Esophagus muscularis mucosa (tissue), 4 donors: Measurements from ENCODE around the gene TSHZ3. TPM values are rescaled to one million over a fixed set of nuclear protein-coding genes. Genes with fewer than 3 reads are reported as not detected.

Experiments used
- DNase-seq: peaks from one replicate; pipeline ENCODE4 v3.0.0-alpha.2; 2017; ENCODE audit errors: extremely low spot score
- H3K27ac ChIP-seq, 4 donors: fragments of 200-600 bp; sonication (generic); replicated peaks in 1 of 4; 1 replicate in 3 of 4; 2 replicates in 1 of 4; pipeline ENCODE4 v1.5.1; 2016 to 2019; ENCODE audit warnings: mild to moderate bottlenecking in 1 of 4
- H3K27me3 ChIP-seq, 4 donors: fragments of 200-600 bp; sonication (generic); one replicate each; pipeline versions ENCODE4 v1.5.1 to v1.6.0; 2016 to 2019
- H3K36me3 ChIP-seq, 4 donors: fragments of 200-600 bp; sonication (generic); one replicate each; pipeline ENCODE4 v1.5.1; 2016 to 2019
- H3K4me1 ChIP-seq, 4 donors: fragments of 200-600 bp; sonication (generic); one replicate each; pipeline ENCODE4 v1.5.1; 2016 to 2019
- H3K4me3 ChIP-seq, 4 donors: fragments of 200-600 bp; sonication (generic); 1 replicate in 2 of 4; 2 replicates in 2 of 4; pipeline ENCODE4 v1.5.1; 2016 to 2019; ENCODE audit warnings: mild to moderate bottlenecking in 4 of 4, moderate library complexity in 1 of 4
- H3K9me3 ChIP-seq, 4 donors: fragments of 200-600 bp; sonication (generic); 1 replicate in 3 of 4; 2 replicates in 1 of 4; pipeline ENCODE4 v1.5.1; 2016 to 2019
- CTCF ChIP-seq, 3 experiments: fragments of 200-600 bp in 2 of 3; fragments of 450-650 bp in 1 of 3; sonication (generic) in 2 of 3; IDR thresholded peaks; one replicate each; pipeline ENCODE4 v1.5.1; 2017 to 2019; ENCODE audit warnings: antibody characterized with exemption in 3 of 3, mild to moderate bottlenecking in 2 of 3, moderate library complexity in 1 of 3
- EP300 ChIP-seq: sonication (generic); formaldehyde crosslinking; IDR thresholded peaks from one replicate; pipeline ENCODE4 v1.6.1; 2017; ENCODE audit warnings: antibody characterized with exemption
- POLR2A ChIP-seq: fragments of 450-650 bp; IDR thresholded peaks from one replicate; pipeline ENCODE4 v1.6.1; 2017; ENCODE audit warnings: antibody characterized with exemption, moderate library complexity, mild to moderate bottlenecking, low read depth
- POLR2AphosphoS5 ChIP-seq, 2 donors: sonication (generic); formaldehyde crosslinking; IDR thresholded peaks; one replicate each; pipeline ENCODE4 v1.6.1; 2017; ENCODE audit warnings: antibody characterized with exemption in 2 of 2
- WGBS: methylation state at CpG from one replicate; pipeline ENCODE4 v1.1.5; 2018; 5-methylcytosine and 5-hydroxymethylcytosine counted together
- intact Hi-C: fragments of 100-400 bp; cut with DNase I; formaldehyde crosslinking; loops from one replicate; pipeline ENCODE4 v1.15.1; 2023
- total RNA-seq, 4 donors: library from RNA; depleted of rRNA; stranded (reverse); fragments of >200 nt; gene quantifications; one replicate each; pipeline versions ENCODE4 v1.1.0 to v1.2.1, GENCODE V29; 2016

The TSHZ3 gene
- total RNA-seq, 4 donors from 2014 or later = 17.1 to 45.5 (median 24.6) TPM

DNA sequence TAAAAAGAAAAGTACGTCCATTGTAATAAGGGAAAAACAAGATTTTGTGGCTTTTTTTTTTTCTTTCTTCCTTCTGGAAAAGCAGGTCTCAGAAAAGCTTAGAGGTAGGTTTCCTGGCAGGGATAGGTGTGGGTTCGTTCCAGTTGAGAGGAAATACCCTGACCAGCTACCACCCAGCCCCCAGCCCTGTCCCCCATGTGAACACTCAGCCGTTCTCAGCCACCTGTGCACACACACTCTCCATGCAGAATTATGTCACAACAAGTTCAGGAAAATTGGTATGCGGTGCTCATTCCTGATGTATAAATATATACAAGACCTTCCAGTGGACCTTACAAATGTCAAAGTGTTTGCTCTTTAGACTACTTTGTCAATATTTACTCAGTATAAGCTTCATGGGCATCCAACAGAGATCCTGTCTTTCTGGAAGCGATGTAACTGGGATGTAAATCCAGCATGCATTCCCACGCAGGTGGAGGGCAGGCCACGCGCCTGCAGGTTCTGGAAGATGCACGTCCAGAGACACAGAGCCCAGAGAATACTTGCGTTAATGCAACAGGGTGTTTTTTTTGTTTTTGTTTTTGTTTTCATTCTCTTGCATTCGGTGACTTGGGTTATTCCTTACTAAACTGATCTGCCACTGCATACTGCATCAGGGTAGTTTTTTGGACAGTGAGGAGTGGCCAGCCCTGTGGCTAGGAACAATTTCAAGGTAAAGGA, 68.8 kb downstream of the TSHZ3 start:
- WGBS = 86% methylated on average over 11 of the region's 11 CpGs
- no peak overlapping the region for H3K4me3 ChIP-seq
- H3K36me3 ChIP-seq = peaks cover 19 to 34% (median 29%) of the 10 kb centered on the region in 4 donors
- no peak overlapping the region for H3K27ac ChIP-seq
- no peaks in the 10 kb centered on the region for H3K9me3 ChIP-seq
- peaks cover 0 to 48% (median 31%) of the 10 kb centered on the region in 4 donors for H3K4me1 ChIP-seq
- intact Hi-C loops = no loop called here
- DNase-seq = no peak
- TF ChIP-seq POLR2AphosphoS5 (IDR thresholded peaks at IDR 0.05) = no peak
- TF ChIP-seq EP300 = no peak
- no peak for TF ChIP-seq CTCF (IDR thresholded peaks at IDR 0.05)
- no peak for TF ChIP-seq POLR2A
- H3K27me3 ChIP-seq = no peaks in the 10 kb centered on the region

- WGBS = 94% methylated on average over 16 of the region's 16 CpGs
- peaks cover 0 to 48% (median 41%) of the 10 kb centered on the region in 4 donors for H3K4me1 ChIP-seq
- no peak for TF ChIP-seq POLR2A
- TF ChIP-seq EP300 = no peak
- no peak for TF ChIP-seq CTCF (IDR thresholded peaks at IDR 0.05)
- no peak for TF ChIP-seq POLR2AphosphoS5 (IDR thresholded peaks at IDR 0.05)
Observed at GRCh38 chr19:31279436-31279765, 69.8 kb downstream of the TSHZ3 start.

DNA sequence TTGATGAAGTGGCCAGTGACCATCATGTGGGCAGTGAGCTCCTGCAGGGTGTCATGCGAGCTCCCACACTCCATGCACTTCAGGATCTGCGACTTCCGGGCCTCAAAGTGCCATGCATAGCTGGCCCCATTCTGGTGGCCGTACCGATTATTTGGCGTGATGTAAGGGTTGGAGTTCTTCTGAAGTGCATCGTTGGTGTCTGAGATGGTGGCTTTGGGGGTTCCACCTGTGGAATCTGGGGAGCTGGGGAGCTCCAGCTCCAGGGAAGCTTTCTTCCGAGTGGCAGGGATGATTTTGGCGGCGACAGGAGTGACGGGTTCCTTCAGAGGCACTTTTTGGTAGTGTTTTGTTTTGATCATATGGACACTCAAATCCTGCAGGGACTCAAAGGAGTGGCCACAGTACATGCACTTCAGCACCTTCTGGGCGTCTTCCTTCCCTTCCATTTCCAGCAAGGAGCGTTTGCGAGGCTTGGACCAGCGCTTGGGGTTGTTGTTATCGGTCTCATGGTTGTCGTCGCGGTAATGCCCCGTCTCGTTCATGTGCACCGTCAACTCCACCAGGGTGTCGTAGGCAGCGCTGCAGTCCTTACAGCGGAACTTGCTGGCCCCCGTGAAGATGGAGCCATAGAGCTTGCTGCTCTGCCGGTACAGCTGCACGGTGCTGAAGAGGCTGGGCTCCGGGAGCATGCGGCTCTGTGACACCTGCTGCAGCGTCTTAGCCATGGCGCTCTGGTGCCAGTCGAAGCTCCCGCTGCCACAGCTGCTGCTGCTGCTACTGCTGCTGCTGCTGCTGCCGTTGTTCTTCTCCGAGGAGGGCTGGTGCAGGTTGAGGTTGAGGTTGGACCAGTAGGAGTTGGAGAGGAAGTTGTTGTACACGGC, 70.4 kb downstream of the TSHZ3 start:
- H3K4me3 ChIP-seq = no peak overlapping the region
- peaks cover 19 to 35% (median 30%) of the 10 kb centered on the region in 4 donors for H3K36me3 ChIP-seq
- intact Hi-C loops = no loop called here
- no peaks in the 10 kb centered on the region for H3K27me3 ChIP-seq
- WGBS = 94% methylated on average over 37 of the region's 37 CpGs
- no peaks in the 10 kb centered on the region for H3K9me3 ChIP-seq
- peaks cover 0 to 52% (median 41%) of the 10 kb centered on the region in 4 donors for H3K4me1 ChIP-seq
- TF ChIP-seq CTCF (IDR thresholded peaks at IDR 0.05) (no peak), EP300 (no peak), POLR2A (no peak), POLR2AphosphoS5 (IDR thresholded peaks at IDR 0.05) (no peak)
- H3K27ac ChIP-seq = no peak overlapping the region
- DNase-seq = no peak

More at GRCh38 chr19:31279436-31279765, 69.8 kb downstream of the TSHZ3 start:
- H3K4me3 ChIP-seq = no peak overlapping the region
- no peak overlapping the region for H3K27ac ChIP-seq
- intact Hi-C loops = no loop called here
- H3K9me3 ChIP-seq = no peaks in the 10 kb centered on the region
- no peaks in the 10 kb centered on the region for H3K27me3 ChIP-seq
- H3K36me3 ChIP-seq = peaks cover 19 to 35% (median 30%) of the 10 kb centered on the region in 4 donors
- no peak for DNase-seq

GRCh38 chr19:31277516-31277915, 71.7 kb downstream of the TSHZ3 start:
- WGBS = 88% methylated on average over 15 of the region's 17 CpGs
- H3K27me3 ChIP-seq = no peaks in the 10 kb centered on the region
- no peak overlapping the region for H3K27ac ChIP-seq
- DNase-seq = no peak
- H3K9me3 ChIP-seq = no peaks in the 10 kb centered on the region
- TF ChIP-seq POLR2A (no peak), POLR2AphosphoS5 (IDR thresholded peaks at IDR 0.05) (no peak), CTCF (IDR thresholded peaks at IDR 0.05) (no peak)
- intact Hi-C loops = no loop called here
- H3K4me3 ChIP-seq = no peak overlapping the region
- H3K36me3 ChIP-seq = peaks cover 19 to 43% (median 31%) of the 10 kb centered on the region in 4 donors
- H3K4me1 ChIP-seq = peaks cover 0 to 46% (median 38%) of the 10 kb centered on the region in 4 donors
